Activated effector memory CD4-positive, alpha-beta T cell treated with anti-CD3 and anti-CD28 coated beads, Interleukin-2, amount 50 U/mL, for 16 hours (primary cell): ENCODE results near the gene BTBD17.
"Not testable (repeated sequence)": the region's sequence is repeated elsewhere in the genome, so short reads cannot be mapped to it uniquely, and the experiment has no call there.

Experiments
- DNase-seq: peaks from one replicate; pipeline ENCODE4 v3.0.0-alpha.2; 2020

Gene BTBD17, protein sequence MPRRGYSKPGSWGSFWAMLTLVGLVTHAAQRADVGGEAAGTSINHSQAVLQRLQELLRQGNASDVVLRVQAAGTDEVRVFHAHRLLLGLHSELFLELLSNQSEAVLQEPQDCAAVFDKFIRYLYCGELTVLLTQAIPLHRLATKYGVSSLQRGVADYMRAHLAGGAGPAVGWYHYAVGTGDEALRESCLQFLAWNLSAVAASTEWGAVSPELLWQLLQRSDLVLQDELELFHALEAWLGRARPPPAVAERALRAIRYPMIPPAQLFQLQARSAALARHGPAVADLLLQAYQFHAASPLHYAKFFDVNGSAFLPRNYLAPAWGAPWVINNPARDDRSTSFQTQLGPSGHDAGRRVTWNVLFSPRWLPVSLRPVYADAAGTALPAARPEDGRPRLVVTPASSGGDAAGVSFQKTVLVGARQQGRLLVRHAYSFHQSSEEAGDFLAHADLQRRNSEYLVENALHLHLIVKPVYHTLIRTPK

DNA sequence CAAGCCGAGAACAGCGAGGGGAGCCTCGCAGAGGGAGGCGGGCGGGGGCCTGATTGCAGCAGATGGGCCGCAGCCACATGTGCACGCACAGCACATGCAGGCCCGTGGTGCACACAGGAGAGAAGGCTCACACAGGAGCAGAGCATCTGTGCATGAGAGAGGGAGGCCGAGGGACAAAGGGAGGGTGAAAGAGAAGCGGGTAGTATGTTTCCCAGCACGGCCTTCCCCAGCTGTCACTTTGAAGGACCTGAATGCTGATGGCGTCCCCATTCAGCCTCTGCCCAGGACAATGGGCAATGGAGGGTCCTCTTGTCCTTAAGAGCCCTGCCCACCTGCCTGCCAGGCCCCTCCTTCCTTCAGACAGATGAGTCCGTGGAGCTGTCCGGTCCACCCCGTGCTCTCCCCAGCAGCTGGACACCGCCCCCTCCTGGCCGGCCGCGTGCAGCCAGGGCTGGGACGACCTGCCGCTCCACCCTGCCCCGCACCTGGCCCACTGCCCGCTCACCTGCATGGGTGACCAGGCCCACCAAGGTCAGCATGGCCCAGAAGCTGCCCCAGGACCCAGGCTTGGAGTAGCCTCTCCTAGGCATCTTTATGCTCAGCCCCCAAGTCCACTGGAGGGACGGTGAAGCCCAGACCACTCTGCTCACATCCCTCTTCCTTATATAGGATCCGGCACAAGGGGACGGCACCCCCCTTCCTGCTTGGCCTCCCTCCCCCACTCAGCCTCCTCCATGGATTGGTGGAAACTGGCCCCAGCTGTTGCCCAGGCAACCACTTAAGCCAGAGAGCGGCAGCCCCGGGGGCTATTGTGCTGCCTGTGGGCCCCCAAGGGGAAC is at the start of gene BTBD17:
Gene BTBD17, minus strand, starts transcription at position 639 of the 839 bp plus-strand sequence. Its CDS starts 49 bp downstream, at position 590.
- DNase-seq: peak; percentile 80

DNA sequence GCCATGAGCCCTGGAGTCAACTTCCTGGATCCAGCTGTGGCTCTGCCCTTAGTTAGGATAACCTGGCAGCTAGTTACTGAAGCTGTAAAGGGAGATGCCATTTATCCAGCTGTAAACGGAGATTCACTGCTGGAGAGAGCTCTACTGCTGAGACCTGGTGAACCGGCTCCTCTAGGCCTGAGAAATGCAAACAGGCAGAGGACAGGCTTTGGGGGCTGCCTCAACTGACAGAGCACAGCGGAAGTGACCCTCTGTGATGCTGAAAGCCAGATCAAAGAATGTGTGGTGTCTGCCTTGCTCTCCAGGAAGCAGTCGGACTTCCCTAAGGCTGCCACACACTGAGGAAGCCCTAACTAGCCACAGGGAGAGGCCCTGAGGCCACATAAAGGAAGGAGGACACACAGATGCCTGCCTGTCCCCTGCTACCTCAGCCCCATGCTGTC is 48.4 kb upstream of the BTBD17 start:
- DNase-seq: no peak

DNA sequence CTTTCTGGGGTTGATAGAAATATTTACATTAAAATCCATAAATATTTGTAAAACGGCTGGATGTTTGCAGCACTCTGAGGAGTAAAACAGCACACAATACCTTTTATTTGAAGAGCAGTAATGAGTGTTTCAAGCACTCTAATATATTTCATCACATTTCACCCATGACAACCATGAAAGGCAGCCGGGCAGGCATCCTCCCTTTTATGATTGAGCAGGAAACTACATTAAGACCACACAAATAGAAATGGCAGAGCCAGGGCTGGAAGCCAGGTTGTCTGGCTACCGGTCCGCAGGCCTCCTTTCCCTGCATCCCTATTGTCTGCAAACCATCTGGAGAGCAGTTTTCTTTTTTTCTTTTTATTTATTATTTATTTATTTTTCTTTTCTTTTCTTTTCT is 47.1 kb upstream of the BTBD17 start:
- DNase-seq: no peak

DNA sequence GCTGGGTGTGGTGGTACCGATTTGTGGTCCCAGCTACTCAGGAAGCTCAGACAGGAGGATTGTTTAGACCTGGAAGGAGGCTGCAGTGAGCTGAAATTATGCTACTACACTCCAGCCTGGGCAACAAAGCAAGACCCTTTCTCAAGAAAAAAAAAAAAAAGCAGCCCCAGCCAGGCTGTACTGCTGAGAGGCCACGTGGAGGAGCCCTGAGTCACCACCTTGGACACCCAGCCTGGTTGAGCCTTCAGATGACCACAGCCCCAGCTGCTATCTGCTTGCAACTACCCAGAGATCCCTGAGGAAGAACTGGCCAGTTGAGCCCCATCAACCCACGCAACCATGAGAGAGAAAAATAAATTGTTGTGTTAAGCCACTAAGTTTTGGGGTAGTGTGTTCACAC is 46.6 kb upstream of the BTBD17 start:
- no peak for DNase-seq

DNA sequence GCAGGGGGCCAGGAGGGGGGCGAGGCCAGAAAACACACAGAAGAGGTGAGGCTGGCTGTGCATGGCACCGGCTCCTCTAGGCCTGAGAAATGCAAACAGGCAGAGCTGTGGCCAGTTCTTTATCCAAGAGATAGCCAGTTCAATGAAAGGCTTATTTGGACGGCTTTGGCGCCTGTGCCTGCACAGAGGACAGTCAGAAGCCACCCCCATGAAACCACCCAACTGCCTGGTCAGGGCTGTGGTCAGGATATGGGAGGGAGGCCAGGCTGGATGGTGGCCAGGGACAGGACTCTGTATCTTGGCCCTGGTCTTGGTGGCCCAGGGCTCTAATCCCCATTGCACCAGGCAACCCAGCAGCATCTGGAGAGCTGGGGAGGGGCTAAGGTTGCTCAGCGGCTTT is 45.7 kb upstream of the BTBD17 start:
- DNase-seq: no peak

DNA sequence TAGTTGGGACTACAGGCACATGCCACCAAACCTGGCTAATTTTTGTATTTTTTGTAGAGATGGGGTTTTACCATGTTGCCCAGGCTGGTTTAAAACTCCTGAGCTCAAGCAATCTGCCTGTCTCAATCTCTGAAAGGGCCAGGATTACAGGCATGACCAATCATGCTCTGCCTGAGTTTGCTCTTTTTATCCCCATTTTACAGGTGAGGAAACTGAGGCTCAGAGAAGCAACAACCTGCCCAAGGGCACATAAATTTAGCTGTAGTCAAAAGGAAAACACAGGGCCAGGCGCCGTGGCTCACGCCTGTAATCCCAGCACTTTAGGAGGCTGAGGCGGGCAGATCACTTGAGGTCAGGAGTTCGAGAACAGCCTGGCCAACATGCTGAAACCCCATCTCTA is 43.6 kb upstream of the BTBD17 start:
- DNase-seq: not testable (repeated sequence)

DNA sequence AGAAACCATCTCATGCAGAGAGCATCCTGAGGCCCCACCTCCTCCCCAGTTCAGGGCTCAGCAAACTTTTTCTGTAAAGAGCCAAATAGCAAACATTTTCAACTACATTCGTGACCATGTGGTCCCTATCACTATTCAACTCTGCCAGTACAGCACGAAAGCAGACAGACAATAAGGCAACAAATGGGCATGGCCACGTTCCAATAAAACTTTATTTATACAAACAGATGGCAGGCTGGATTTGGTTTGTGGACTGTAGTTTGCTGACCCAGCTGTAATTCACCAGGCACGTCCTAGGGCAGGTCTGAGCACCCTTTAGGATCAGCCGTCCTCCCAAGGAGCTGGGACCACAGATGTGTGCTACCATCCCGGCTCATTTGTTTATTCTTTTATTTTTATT is 43.1 kb upstream of the BTBD17 start:
- no peak for DNase-seq

DNA sequence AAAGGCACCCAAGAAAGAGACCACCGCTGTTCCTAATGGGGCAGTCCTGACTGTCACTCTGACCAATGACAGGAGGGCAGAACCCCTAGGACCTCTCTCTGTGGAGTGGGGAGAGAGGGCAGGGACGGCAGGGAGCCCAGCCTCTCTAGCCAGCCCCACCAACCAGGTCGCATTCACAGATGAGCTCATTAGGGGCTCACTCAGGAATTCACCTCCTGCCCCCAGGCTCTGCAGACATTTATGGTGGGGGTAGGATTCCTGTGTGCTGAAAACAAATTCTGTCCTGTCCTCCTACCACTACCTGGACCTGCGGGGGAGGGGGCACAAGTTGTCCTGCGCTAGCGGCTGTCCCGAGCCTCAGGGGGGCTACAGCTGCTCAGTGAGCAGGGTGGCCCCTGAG is 42.5 kb upstream of the BTBD17 start:
- no peak for DNase-seq

DNA sequence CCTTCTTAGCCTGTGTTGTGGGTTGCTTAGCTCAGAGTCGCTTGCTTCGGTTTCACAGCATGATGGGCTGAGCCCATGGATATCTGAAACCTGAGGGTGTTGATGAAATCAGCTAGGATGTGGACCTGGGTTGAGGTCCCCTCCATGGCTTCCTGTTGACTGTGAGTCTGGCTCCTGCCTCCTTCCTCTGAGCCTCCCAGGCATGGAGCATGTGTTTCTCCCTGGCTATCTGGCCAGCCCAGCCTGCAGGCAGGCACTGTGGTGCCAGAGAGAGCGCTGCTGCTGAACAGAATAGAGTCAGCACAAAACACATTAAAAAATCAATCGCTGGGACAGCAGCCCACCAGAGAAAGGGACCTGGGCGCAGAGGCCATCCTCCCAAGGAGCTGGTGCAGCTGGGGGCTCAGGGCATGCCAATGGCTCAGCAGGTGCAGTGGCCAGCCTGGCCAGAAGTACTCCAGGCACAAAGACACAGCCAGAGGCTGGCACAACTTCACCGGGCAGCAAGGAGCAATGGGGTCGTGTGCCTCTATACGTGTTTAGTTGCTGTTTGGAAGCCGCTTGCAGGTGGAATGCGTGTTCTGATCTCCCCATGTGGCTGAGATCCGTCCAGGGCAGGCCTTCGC is 42.0 kb upstream of the BTBD17 start:
- DNase-seq: no peak

DNA sequence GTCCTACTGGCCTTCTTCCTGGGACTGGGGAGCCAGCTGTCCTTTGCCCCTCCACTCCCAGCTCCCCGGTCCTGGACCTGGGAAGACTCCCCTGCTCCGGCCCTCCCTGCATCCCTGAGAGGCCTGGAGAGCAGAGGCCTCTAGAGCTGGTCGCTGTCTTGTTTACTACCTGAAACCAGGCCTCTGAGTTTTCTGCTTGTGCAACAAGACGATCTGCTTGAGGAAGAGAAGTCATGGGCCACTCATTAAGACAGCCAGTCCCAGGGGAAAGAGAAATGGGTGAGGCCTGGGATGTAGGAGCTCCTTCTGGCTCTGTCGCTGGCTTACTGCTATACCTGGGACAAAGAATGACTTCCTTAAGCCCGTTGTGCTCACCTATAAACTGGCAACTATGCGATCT is 40.4 kb upstream of the BTBD17 start:
- no peak for DNase-seq

DNA sequence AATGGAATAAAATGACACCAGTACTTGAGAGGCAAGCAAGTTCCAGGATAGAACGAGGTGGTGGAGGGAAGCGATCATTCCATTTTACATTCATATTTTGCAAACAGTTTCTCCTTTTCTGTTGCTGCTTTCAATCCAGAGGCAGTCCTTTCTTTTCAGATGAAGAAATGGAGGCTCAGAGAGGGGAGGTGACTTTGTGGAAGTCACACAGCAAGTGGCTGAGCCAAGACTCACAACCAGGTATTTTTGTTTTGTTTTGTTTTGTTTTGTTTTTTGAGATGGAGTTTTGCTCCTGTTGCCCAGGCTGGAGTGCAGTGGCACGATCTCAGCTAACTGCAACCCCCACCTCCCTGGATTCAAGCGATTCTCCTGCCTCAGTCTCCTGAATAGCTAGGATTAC is 34.9 kb upstream of the BTBD17 start:
- DNase-seq: no peak

DNA sequence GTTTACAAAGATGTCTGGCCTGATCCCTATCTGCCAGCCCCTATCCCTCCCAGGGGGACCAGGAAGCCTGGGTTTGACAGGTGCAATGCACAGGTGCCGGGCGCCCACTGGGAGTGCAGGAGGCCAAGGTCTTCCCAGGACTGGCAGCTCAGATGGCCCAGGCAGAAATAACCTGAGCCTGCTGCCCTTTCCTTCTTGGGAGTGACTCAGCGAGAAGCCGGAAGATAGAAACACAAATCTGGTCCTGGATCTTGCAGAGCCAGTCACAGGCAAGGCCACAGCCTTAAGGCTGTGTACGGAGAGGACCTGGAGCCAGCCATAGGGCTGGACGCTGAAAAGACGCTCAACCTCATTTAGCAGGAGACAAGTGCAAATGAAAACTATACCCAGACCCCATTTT is 33.3 kb upstream of the BTBD17 start:
- DNase-seq: no peak

DNA sequence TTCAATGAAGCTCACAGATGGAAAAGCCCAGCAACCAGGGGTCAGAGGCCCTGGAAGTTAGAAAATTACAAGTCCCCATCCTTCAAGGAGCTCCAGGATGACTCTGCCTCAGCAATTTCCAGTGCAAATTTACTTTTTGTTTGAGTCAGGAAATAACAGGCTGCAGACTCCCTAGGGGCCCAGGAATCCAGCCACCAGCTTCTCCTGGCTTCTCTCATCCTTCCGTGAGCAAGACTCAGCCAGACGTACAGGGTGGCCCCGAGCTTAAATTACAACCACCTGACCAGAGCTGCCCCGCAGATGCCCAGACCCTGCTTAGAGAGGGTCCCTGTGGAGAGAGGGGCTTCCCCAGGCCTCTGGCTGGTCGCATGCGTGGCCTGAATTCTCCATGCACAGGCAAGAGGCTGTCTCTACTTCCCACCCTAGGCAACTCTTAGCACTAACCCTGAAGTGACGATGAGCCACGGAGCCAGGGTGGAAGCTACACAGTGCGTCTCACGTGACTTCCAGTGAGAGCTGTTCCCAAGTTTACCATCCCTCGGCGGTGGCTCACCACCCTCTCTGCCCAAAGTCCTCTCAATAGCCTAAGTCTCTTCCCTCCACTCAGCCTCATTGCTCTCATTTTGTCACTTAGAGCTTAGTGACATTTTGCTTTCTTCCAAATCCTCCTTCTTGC is 32.7 kb upstream of the BTBD17 start:
- DNase-seq: no peak

DNA sequence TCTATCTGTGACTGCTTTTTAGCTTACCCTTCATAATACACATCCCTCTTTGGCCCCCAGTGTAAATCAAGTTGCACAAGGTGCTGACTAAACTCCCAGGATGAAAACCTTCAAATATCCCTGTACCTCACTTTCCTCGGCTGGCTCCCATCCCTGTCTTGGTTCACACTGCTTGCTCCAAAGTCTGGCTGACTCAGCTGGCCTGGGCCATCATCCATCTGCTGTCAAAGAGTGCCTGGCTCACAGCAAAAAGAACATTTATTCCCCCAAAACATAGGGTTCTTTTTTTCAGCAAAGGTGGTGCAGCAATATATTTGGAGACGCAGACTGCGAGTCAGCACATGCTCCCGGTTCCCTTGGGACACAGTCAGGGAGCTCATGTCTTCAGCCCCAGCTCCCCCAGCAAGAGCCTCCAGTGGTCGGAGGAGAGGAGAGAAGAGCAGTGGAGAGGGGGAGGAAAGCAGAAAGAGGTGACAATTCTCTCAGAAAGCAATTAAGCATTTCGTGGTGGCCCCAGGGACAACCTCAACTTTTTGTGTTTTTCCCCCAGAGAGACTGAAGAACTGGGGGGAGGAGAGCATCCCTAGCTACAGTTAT is 31.8 kb upstream of the BTBD17 start:
- DNase-seq: no peak

DNA sequence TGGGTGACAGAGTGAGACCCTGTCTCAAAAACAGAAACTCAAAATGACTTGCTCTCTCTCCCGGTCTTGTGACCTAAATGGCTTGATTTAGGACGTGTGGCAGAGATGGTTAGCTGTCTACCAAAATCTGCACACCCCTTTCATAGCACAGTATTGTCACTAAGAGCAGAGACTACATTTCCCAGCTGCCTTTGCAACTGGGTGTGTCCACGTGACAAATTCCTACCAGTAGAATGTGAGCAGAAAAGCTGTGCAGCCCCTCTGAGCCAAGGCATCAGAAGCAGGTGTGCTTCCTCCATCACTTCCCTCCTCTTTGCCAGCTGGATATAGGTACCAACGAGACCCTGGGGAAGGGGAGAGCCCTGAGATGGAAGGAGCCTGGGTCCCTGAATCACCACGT is 31.2 kb upstream of the BTBD17 start:
- DNase-seq: no peak

DNA sequence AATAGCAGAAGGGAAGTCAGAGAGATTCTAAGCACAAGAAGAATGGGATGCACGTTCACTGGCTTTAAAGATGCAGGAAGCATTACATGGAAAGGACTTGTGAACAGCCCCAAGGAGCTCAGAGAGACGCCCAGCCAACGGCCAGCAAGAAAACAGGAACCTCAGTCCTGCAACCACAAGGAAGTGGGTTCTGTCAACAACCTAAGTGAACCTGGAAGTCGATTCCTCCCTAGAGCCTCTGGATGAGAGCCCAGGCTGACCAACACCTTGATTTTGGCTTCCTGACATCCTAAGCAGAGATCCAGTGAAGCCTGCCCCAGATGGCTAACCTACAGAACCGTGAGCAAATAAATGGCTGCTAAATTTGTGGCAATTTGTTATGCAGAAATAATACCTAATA is 30.1 kb upstream of the BTBD17 start:
- no peak for DNase-seq

DNA sequence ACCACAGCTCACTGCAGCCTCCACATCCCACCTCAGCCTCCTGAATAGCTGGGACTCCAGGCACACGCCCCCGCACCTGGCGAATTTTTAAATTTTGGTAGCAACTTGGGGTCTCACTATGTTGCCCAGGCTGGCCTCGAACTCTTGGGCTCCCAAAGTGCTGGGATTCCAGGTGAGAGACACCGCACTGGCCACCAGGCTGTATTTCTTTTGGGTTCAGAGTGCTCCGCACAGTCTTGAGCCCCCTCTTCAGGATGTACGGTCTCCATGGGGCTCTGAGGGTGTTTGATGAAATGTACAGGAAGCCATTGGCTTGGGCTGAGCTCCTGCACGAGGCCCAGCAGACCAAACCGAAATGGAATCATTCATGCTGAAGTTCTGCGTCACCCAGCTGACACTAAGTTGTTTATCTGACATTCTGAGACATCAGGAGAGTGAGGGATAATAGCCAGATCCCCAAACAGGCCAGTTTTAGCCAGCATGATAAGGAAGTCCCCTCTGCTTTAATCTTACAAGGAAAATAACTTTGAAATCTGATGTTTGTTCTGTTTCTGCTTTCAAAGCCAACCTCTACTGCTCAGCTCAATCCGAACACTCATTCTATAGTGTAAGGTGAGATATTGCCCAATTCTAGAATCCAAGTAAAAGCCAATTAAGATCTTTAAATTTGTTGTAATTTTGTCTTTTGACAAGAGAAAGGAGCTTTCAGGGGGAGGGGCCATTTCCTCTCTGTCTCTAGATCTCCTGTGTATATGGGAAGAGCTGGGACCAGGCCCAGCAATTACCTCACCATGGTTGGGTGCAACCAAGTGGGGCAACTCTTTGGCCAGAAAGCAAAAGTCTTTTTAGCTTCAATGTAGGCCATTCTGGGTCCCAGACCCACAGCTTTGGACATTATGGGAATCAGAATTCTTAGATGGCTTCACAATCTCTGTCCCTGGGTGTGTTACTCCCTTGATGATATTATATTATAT is 29.3 kb upstream of the BTBD17 start:
- no peak for DNase-seq

DNA sequence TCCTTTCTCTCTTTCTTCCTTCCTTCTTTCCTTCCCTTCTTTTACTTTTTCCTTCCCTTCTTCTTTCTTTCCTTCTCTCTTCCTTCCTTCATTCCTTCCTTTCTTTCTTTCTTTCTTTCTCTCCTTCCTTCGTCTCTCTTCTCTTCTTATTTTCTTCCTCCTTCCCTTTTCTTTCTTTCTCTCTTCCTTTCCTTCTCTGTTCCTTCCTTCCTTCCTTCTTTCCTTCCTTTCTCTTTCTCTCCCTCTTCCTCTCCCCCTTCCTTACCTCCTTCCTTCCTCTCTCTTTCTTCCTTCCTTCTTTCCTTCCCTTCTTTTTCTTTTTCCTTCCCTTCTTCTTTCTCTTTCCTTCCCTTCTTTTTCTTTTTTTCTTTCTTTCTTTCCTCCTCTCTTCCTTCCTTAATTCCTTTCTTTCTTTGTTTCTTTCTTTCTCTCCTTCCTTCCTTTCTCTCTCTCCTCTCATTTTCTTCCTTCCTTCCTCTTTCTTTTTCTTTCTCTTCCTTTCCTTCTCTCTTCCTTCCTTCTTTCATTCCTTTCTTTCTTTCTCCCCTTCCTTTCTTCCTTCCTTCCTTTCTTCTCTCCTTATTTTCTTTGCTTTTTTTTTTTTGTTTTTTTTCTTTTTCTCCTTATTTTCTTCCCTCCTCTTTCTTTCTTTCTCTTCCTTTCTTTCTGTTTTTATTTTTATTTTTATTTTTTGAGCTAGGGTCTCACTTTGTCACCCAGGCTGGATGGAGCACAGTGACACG is 28.4 kb upstream of the BTBD17 start:
- DNase-seq: no peak

DNA sequence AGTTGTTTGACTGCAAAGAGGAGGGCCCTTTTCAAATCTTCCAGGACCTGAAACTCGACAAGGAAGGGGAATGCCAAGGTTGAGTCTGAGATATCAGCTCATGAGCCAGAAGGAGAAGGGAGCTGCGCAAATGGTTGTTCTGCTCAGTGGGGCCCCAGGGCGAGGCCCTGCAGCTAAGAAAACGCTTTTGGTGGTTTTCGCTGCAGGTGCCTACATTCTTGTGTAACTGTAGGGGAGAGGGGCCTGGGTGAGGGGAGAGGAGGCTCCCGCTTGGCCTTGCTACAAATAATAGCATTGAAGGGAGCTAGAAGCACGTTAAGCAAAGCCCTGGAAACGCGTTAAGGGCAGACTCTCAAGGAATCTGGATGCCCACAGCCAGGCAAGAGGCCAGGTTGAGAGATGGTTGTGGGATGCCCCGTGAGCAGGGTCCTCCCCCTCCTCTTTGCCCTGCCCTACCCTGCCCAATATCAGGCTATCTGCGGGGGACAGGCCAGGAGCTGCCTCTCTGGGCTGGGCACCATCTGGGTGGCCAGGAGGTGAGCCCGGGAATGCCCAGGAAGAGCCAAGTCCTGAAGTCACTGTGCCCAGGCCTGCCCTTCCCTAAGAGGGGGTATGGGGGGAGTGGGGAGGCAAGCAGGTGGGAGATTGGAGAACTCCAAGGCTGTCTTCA is 27.6 kb upstream of the BTBD17 start:
- no peak for DNase-seq
